Measurements from ENCODE around the gene HIVEP1. TPM values are rescaled to one million over a fixed set of nuclear protein-coding genes. Genes with fewer than 3 reads are reported as not detected.

HIVEP1 gene
- total RNA-seq, 1 donor from 2014 or later = 69.4 TPM

DNA sequence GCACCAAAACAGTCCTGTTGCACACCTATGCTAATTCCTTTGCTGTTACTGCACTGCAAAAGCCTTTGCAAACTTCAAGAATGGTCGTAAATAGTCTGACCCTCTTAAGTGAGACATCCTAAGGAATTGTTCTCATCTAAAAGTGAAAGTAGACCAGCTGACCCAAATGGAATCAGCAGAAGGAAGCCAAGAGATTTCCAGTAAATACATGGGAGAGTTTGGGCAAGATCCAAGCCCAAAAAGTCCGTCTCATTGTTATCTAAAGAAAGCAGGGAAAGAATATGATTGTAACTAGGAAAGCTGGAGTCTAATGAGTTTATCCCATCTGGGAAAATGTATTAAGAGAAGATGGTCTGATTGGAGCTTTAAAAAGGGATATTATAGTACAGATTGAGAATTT, 43.0 kb upstream of the HIVEP1 start:
- Mint-ChIP-seq H3K27ac (peak overlapping the region; percentile 76), H3K4me3 (no peak overlapping the region)
- no peak for DNase-seq (ENCODE audit: low spot score in 2 of 2, unreplicated experiment in 2 of 2)

DNA sequence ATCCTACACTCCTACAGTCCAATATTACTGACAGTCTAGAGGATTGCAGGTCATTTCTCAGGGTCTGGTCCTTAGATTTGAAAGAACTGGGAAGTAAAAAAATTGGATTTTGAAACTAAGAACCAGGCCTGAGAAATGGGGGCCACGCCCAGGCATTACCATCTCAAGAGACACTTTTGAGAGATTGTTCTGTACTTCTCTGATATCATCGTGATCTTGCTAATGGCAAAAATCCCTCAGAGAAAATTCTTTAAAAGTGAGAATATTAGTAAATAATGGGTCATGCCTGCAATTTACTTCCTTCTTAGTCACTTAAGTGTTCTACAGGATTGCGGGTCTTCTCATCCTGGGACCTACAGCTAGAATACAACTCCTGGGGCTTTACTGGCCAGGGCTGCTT, 42.0 kb upstream of the HIVEP1 start:
- no peaks in the 10 kb centered on the region for H3K36me3 Mint-ChIP-seq
- no peak for DNase-seq (ENCODE audit: low spot score in 2 of 2, unreplicated experiment in 2 of 2)
- TF ChIP-seq, protein P1, sequence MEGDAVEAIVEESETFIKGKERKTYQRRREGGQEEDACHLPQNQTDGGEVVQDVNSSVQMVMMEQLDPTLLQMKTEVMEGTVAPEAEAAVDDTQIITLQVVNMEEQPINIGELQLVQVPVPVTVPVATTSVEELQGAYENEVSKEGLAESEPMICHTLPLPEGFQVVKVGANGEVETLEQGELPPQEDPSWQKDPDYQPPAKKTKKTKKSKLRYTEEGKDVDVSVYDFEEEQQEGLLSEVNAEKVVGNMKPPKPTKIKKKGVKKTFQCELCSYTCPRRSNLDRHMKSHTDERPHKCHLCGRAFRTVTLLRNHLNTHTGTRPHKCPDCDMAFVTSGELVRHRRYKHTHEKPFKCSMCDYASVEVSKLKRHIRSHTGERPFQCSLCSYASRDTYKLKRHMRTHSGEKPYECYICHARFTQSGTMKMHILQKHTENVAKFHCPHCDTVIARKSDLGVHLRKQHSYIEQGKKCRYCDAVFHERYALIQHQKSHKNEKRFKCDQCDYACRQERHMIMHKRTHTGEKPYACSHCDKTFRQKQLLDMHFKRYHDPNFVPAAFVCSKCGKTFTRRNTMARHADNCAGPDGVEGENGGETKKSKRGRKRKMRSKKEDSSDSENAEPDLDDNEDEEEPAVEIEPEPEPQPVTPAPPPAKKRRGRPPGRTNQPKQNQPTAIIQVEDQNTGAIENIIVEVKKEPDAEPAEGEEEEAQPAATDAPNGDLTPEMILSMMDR (IDR thresholded peaks at IDR 0.05; ENCODE audit: unreplicated experiment) = no peak
- no peak overlapping the region for H3K4me3 Mint-ChIP-seq
- H3K4me1 Mint-ChIP-seq = peaks cover 26% of the 10 kb centered on the region
- no peaks in the 10 kb centered on the region for H3K27me3 Mint-ChIP-seq (ENCODE audit: low read depth)
- H3K27ac Mint-ChIP-seq = no peak overlapping the region
- H3K9me3 Mint-ChIP-seq = no peaks in the 10 kb centered on the region

More for the DNA sequence above, 43.0 kb upstream of the HIVEP1 start:
- H3K4me1 Mint-ChIP-seq = peaks cover 22% of the 10 kb centered on the region
- TF ChIP-seq, protein P1 (IDR thresholded peaks at IDR 0.05; ENCODE audit: unreplicated experiment) = no peak
- H3K36me3 Mint-ChIP-seq = no peaks in the 10 kb centered on the region
- no peaks in the 10 kb centered on the region for H3K9me3 Mint-ChIP-seq
- H3K27me3 Mint-ChIP-seq (ENCODE audit: low read depth) = no peaks in the 10 kb centered on the region

DNA sequence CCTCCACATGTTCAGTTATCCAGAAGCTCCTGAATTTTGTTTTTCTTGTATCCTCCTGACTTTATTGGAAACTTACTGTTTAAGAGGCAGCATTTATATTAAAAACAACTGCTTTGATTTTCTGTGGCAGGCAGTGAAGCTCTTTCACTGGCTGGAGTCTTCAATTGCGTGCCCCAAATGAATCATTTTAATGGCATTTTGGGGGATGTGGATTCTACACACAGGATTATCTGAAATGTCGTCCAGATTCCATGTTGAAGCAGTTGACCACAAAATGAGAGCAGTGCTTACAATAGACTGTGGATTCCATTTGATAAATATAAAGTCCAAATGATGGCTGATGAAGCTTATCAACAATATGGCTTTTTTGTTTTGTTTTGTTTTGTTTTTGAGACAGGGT, 41.0 kb upstream of the HIVEP1 start:
- Mint-ChIP-seq H3K27ac (peak overlapping the region; percentile 18), H3K4me3 (no peak overlapping the region), H3K27me3 (ENCODE audit: low read depth) (no peaks in the 10 kb centered on the region), H3K36me3 (no peaks in the 10 kb centered on the region), H3K9me3 (no peaks in the 10 kb centered on the region), H3K4me1 (peaks cover 26% of the 10 kb centered on the region)
- DNase-seq (ENCODE audit: low spot score in 2 of 2, unreplicated experiment in 2 of 2) = no peak
- TF ChIP-seq, protein P1 (IDR thresholded peaks at IDR 0.05; ENCODE audit: unreplicated experiment) = no peak

DNA sequence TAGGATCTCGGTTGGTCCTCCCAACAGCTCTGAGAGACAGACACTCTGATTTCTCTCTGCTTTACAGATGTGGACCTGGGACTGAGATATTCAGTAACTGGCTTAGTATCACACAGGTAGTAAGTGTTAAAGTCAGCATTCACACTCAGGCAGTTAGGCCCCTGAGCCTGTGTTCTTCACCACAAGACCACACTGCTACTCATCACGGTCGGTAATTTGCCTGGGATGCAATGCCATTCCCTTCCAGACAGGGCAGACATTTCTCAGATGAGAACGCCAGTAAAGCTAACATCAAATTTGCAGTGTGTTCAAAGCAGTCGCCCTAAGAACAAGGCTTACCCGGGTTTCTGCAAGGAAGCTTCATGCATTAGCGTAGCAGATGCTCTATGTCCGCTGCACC, 39.8 kb upstream of the HIVEP1 start:
- Mint-ChIP-seq H3K4me3 (no peak overlapping the region), H3K27ac (no peak overlapping the region)
- TF ChIP-seq, protein P1 (IDR thresholded peaks at IDR 0.05; ENCODE audit: unreplicated experiment) = no peak

DNA sequence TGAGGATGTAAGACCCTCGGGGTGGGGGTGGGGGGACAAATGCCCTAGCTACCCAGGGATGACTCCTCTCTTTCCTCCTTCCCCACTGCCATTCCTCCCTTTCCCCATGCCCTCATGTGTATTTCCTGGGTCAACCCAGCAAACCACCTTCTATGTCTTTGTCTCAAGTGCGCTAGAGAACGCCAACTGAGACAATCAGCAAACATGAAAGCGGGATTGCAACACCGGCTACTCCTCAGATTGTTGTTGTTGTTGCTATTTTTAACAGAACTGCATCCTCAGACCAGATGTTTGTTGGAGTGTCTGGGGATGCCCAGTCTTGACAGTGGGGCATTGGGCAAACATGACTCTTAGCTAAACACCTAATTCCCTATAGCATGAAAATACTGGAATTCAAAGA, 39.3 kb upstream of the HIVEP1 start:
- Mint-ChIP-seq H3K36me3 (no peaks in the 10 kb centered on the region), H3K4me3 (no peak overlapping the region), H3K9me3 (no peaks in the 10 kb centered on the region), H3K27me3 (ENCODE audit: low read depth) (no peaks in the 10 kb centered on the region), H3K4me1 (peaks cover 26% of the 10 kb centered on the region), H3K27ac (no peak overlapping the region)
- no peak for DNase-seq (ENCODE audit: low spot score in 2 of 2, unreplicated experiment in 2 of 2)
- TF ChIP-seq, protein P1 (IDR thresholded peaks at IDR 0.05; ENCODE audit: unreplicated experiment) = no peak

More for the DNA sequence above, 39.8 kb upstream of the HIVEP1 start:
- H3K27me3 Mint-ChIP-seq (ENCODE audit: low read depth) = no peaks in the 10 kb centered on the region
- H3K36me3 Mint-ChIP-seq = no peaks in the 10 kb centered on the region
- no peaks in the 10 kb centered on the region for H3K9me3 Mint-ChIP-seq
- H3K4me1 Mint-ChIP-seq = peaks cover 26% of the 10 kb centered on the region
- no peak for DNase-seq (ENCODE audit: low spot score in 2 of 2, unreplicated experiment in 2 of 2)

DNA sequence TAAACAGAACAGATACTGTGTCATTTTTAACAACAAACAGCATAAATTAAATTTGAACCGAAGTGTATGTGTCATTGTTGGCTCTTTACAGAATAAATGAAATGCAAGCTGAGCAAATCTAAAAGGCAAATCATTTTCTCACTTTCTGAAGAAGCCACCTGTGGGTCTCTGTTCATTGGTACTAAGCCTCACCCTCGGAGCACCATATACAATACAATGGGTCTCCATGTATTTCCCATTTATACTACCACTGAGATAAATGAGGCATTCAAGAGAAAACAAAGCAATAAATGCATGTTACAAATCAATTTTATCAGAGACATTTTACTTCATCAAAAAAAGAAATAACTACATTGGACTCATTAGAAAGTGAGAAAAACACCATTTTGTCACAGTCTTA, 38.9 kb upstream of the HIVEP1 start:
- H3K9me3 Mint-ChIP-seq = no peaks in the 10 kb centered on the region
- H3K4me1 Mint-ChIP-seq = peaks cover 27% of the 10 kb centered on the region
- H3K4me3 Mint-ChIP-seq = no peak overlapping the region
- H3K27ac Mint-ChIP-seq = no peak overlapping the region
- TF ChIP-seq, protein P1 (IDR thresholded peaks at IDR 0.05; ENCODE audit: unreplicated experiment) = no peak
- DNase-seq (ENCODE audit: low spot score in 2 of 2, unreplicated experiment in 2 of 2) = no peak
- H3K27me3 Mint-ChIP-seq (ENCODE audit: low read depth) = no peaks in the 10 kb centered on the region
- no peaks in the 10 kb centered on the region for H3K36me3 Mint-ChIP-seq

Data from mesothelial cell of epicardium (in vitro differentiated cells).